ENCODE measurements around the gene RBKS. TPM values are rescaled to one million over a fixed set of nuclear protein-coding genes. Genes with fewer than 3 reads are reported as not detected.

The RBKS gene
- polyA plus RNA-seq, 1 of the 3 experiments (the other 2 are of a cell fraction), result 7.4 TPM

DNA sequence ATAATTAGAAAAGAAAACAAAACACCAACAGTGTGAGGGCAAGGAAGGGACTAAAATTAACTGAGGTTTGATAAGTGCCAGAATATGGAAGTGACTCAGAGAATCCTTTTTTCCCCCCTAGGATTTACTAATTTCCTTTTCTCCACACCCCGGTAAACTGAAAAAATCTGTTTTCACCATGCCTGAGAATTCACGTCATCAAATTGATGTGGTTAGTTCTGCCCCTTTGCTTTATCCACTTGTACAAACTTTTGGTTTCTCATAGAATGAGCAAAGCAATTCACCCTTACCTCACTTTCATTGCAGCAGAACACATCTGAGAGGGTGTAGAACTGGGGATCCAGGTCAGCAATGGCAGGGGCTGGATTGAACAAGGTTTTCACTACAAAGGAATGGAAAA is 57.8 kb downstream of the RBKS start:
- DNase-seq, result no peak
- no peaks in the 10 kb centered on the region for H3K36me3 ChIP-seq (replicated peaks in 1 of 2; ENCODE audit: control insufficient read depth in 1 of 2, insufficient read depth in 2 of 2, low read length in 1 of 2)
- no peak overlapping the region for H2AFZ ChIP-seq (ENCODE audit: low read depth)
- 78% methylated on average over 2 of the region's 2 CpGs for WGBS (ENCODE audit: low lambda C conversion rate)
- H4K20me1 ChIP-seq (ENCODE audit: insufficient read depth), result no peaks in the 10 kb centered on the region
- H3K9me3 ChIP-seq, result no peaks in the 10 kb centered on the region
- no peaks in the 10 kb centered on the region for H3K27me3 ChIP-seq (ENCODE audit: insufficient read depth)
- H3K4me1 ChIP-seq (ENCODE audit: control insufficient read depth in 1 of 2, insufficient read depth in 2 of 2, low read depth in 1 of 2, low read length in 1 of 2), result peaks cover 0 to 5% of the 10 kb centered on the region in 2 experiments; a peak in 1 of 4 replicates
- TF ChIP-seq POLR2AphosphoS5 (IDR thresholded peaks at IDR 0.05; ENCODE audit: low read depth, low read length), result no peak
- TF ChIP-seq, protein P1, sequence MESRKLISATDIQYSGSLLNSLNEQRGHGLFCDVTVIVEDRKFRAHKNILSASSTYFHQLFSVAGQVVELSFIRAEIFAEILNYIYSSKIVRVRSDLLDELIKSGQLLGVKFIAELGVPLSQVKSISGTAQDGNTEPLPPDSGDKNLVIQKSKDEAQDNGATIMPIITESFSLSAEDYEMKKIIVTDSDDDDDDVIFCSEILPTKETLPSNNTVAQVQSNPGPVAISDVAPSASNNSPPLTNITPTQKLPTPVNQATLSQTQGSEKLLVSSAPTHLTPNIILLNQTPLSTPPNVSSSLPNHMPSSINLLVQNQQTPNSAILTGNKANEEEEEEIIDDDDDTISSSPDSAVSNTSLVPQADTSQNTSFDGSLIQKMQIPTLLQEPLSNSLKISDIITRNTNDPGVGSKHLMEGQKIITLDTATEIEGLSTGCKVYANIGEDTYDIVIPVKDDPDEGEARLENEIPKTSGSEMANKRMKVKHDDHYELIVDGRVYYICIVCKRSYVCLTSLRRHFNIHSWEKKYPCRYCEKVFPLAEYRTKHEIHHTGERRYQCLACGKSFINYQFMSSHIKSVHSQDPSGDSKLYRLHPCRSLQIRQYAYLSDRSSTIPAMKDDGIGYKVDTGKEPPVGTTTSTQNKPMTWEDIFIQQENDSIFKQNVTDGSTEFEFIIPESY (IDR thresholded peaks at IDR 0.05; ENCODE audit: borderline replicate concordance, low read depth), result no peak
- TF ChIP-seq, protein P2, sequence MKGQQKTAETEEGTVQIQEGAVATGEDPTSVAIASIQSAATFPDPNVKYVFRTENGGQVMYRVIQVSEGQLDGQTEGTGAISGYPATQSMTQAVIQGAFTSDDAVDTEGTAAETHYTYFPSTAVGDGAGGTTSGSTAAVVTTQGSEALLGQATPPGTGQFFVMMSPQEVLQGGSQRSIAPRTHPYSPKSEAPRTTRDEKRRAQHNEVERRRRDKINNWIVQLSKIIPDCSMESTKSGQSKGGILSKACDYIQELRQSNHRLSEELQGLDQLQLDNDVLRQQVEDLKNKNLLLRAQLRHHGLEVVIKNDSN (IDR thresholded peaks at IDR 0.05; ENCODE audit: borderline replicate concordance, low read depth), result no peak
- TF ChIP-seq, protein P3, sequence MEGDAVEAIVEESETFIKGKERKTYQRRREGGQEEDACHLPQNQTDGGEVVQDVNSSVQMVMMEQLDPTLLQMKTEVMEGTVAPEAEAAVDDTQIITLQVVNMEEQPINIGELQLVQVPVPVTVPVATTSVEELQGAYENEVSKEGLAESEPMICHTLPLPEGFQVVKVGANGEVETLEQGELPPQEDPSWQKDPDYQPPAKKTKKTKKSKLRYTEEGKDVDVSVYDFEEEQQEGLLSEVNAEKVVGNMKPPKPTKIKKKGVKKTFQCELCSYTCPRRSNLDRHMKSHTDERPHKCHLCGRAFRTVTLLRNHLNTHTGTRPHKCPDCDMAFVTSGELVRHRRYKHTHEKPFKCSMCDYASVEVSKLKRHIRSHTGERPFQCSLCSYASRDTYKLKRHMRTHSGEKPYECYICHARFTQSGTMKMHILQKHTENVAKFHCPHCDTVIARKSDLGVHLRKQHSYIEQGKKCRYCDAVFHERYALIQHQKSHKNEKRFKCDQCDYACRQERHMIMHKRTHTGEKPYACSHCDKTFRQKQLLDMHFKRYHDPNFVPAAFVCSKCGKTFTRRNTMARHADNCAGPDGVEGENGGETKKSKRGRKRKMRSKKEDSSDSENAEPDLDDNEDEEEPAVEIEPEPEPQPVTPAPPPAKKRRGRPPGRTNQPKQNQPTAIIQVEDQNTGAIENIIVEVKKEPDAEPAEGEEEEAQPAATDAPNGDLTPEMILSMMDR (IDR thresholded peaks at IDR 0.05), result no peak
- no peak for TF ChIP-seq TEAD4 (IDR thresholded peaks at IDR 0.05; ENCODE audit: borderline replicate concordance, insufficient read depth)
- TF ChIP-seq CHD2 (IDR thresholded peaks at IDR 0.05; ENCODE audit: low read length, partially characterized antibody), result no peak
- TF ChIP-seq FOXM1 (IDR thresholded peaks at IDR 0.05; ENCODE audit: low read depth), result no peak
- no peak for TF ChIP-seq ELF1 (IDR thresholded peaks at IDR 0.05)
- no peak for TF ChIP-seq EP300 (IDR thresholded peaks at IDR 0.05; ENCODE audit: borderline replicate concordance in 1 of 2, low read depth in 1 of 2, low read length in 1 of 2)
- TF ChIP-seq GABPA (IDR thresholded peaks at IDR 0.05; ENCODE audit: low read depth), result no peak
- no peak for TF ChIP-seq RFX5 (IDR thresholded peaks at IDR 0.05; ENCODE audit: low read length)
- no peak for TF ChIP-seq TAF1 (IDR thresholded peaks at IDR 0.05; ENCODE audit: borderline replicate concordance, low read depth, low read length)
- TF ChIP-seq, protein P4, sequence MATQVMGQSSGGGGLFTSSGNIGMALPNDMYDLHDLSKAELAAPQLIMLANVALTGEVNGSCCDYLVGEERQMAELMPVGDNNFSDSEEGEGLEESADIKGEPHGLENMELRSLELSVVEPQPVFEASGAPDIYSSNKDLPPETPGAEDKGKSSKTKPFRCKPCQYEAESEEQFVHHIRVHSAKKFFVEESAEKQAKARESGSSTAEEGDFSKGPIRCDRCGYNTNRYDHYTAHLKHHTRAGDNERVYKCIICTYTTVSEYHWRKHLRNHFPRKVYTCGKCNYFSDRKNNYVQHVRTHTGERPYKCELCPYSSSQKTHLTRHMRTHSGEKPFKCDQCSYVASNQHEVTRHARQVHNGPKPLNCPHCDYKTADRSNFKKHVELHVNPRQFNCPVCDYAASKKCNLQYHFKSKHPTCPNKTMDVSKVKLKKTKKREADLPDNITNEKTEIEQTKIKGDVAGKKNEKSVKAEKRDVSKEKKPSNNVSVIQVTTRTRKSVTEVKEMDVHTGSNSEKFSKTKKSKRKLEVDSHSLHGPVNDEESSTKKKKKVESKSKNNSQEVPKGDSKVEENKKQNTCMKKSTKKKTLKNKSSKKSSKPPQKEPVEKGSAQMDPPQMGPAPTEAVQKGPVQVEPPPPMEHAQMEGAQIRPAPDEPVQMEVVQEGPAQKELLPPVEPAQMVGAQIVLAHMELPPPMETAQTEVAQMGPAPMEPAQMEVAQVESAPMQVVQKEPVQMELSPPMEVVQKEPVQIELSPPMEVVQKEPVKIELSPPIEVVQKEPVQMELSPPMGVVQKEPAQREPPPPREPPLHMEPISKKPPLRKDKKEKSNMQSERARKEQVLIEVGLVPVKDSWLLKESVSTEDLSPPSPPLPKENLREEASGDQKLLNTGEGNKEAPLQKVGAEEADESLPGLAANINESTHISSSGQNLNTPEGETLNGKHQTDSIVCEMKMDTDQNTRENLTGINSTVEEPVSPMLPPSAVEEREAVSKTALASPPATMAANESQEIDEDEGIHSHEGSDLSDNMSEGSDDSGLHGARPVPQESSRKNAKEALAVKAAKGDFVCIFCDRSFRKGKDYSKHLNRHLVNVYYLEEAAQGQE (IDR thresholded peaks at IDR 0.05; ENCODE audit: low read depth, low read length), result no peak
- no peak overlapping the region for H3K9ac ChIP-seq
- ChIA-PET CTCF (interaction anchor here (1.1 to 1.6 kb wide), 3 partner anchors 25 to 149 kb away, joined by 3 to 4 read pairs (median 4); no protein-coding TSS in a partner anchor), POLR2A (no interaction called here)
- no peak overlapping the region for H3K4me2 ChIP-seq
- no peaks in the 10 kb centered on the region for H3F3A ChIP-seq (replicated peaks; ENCODE audit: insufficient read depth)
- H3K4me3 ChIP-seq (ENCODE audit: low read depth in 2 of 2, low read length in 1 of 2), result no peak overlapping the region
- H3K79me2 ChIP-seq (ENCODE audit: insufficient read depth), result no peaks in the 10 kb centered on the region
- no peaks in the 10 kb centered on the region for H3K9me2 ChIP-seq
- H3K27ac ChIP-seq (ENCODE audit: low read depth in 2 of 2, low read length in 1 of 2), result no peak overlapping the region

Measured in SK-N-SH (cell line).